Left ventricle myocardium inferior (tissue), 1 donor: ENCODE data around the gene HYOU1. TPM values are rescaled to one million over a fixed set of nuclear protein-coding genes. Genes with fewer than 3 reads are reported as not detected.
A peak's percentile ranks its signal among the peaks of the same experiment; 100 is the strongest.

Source experiments
- DNase-seq: peaks from one replicate; pipeline ENCODE4 v3.0.0-alpha.2; 2020
- H3K27ac ChIP-seq: fragments of 200-600 bp; replicated peaks from 2 replicates; pipeline ENCODE4 v1.8.0; 2021
- H3K27me3 ChIP-seq: fragments of 200-600 bp; 2 replicates; pipeline ENCODE4 v1.8.0; 2021; ENCODE audit warnings: low read depth
- H3K36me3 ChIP-seq: fragments of 200-600 bp; 2 replicates; pipeline ENCODE4 v1.8.0; 2021
- H3K4me1 ChIP-seq: fragments of 200-600 bp; 2 replicates; pipeline ENCODE4 v1.8.0; 2021
- H3K4me3 ChIP-seq: fragments of 200-600 bp; 2 replicates; pipeline ENCODE4 v1.8.0; 2021; ENCODE audit warnings: mild to moderate bottlenecking, moderate library complexity
- H3K9me3 ChIP-seq: fragments of 200-600 bp; replicated peaks from 2 replicates; pipeline ENCODE4 v1.8.0; 2021
- intact Hi-C: fragments of 100-400 bp; cut with micrococcal nuclease; formaldehyde crosslinking; loops from one replicate; pipeline ENCODE4 v1.11.0; 2022
- total RNA-seq: library from RNA; stranded (reverse); fragmentation: NEBNext Ultra II Directional; extraction: Animal tissue kit (Norgen Biotek cat#: 25700); gene quantifications from one replicate; pipeline ENCODE4 v1.2.1, GENCODE V29; 2021
- TF ChIP-seq, protein P1 (sequence below): fragments of 200-600 bp; IDR thresholded peaks from 2 replicates; pipeline ENCODE4 v1.8.0; 2021; ENCODE audit warnings: antibody characterized with exemption, mild to moderate bottlenecking, borderline replicate concordance
- donor health status: DM: no; HTN: yes; CAD: no; lungs with severe emphysema.

HYOU1 gene
- total RNA-seq, 1 donor from 2014 or later = 71.8 TPM

DNA sequence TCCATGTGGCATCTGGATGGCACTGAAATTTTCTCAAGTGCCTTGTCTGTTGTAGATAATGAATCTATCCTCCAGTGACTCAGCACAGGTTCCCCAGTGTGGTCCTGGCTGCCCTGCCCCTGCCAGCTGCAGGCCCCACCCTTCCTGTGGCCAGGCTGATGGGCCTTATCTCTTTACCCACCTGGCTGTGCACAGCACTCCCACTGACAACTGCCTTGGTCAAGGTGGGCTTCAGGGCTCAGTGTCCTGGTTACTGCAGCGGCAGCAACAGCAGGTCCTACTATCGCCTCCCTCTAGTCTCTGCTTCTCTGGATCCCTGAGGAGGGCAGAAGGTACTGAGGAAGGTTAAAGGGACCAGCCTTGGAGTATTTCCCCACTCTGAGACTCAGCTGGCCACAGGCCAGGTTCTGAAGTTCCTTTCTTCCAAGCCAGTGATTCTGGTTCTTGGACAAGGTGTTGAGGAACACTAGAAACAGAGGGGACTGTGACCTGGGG lies 30.8 kb upstream of the HYOU1 start:
- intact Hi-C loops = no loop called here
- Histone ChIP-seq H3K9me3 (no peaks in the 10 kb centered on the region), H3K4me3 (no peak overlapping the region), H3K27ac (no peak overlapping the region), H3K36me3 (peaks cover 17% of the 10 kb centered on the region), H3K4me1 (peaks cover 25% of the 10 kb centered on the region), H3K27me3 (no peaks in the 10 kb centered on the region)
- TF ChIP-seq, protein P1, sequence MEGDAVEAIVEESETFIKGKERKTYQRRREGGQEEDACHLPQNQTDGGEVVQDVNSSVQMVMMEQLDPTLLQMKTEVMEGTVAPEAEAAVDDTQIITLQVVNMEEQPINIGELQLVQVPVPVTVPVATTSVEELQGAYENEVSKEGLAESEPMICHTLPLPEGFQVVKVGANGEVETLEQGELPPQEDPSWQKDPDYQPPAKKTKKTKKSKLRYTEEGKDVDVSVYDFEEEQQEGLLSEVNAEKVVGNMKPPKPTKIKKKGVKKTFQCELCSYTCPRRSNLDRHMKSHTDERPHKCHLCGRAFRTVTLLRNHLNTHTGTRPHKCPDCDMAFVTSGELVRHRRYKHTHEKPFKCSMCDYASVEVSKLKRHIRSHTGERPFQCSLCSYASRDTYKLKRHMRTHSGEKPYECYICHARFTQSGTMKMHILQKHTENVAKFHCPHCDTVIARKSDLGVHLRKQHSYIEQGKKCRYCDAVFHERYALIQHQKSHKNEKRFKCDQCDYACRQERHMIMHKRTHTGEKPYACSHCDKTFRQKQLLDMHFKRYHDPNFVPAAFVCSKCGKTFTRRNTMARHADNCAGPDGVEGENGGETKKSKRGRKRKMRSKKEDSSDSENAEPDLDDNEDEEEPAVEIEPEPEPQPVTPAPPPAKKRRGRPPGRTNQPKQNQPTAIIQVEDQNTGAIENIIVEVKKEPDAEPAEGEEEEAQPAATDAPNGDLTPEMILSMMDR = no peak
- DNase-seq = no peak

DNA sequence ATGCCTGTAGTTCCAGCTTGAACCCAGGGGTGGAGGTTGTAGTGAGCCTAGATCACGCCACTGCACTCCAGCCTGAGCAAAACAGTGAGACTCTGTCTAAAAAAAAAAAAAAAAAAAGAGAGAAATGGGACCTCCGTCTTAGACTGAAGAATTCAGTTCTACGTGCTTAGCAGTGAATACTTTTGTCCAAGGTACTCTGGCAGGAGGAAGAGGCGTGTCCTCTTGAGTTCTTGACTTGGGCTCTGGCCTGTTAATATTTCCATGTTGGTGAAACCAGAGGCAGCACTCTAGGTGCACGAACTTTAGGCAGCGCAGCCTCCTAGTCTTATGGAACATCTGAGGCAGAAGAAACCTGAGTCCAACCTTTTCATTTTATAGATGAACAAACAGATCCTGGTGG lies 30.1 kb upstream of the HYOU1 start:
- Histone ChIP-seq H3K36me3 (peaks cover 17% of the 10 kb centered on the region), H3K27ac (no peak overlapping the region), H3K4me3 (no peak overlapping the region), H3K27me3 (no peaks in the 10 kb centered on the region), H3K4me1 (peaks cover 20% of the 10 kb centered on the region), H3K9me3 (no peaks in the 10 kb centered on the region)
- DNase-seq = no peak
- TF ChIP-seq, protein P1 = no peak
- intact Hi-C loops = no loop called here

DNA sequence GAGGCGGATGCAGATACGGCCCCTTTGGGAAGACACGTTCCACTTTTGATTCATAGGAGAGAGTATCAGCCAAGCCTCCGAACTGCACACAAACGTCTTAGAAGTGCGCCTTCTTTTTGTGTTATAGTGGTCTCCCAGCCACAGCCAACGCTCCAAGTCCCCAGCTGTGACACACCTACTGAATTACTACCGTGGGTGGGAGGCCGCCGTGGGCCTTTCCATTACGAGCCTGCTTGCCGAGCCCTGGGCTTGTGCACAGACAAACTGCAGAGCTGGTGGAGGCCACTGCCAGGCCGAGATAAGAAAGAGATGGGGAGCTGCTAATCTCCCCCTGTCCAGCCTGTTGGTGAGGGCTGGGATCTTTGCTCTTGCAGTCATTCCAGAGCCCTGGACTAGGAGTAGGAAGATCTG lies 28.4 kb upstream of the HYOU1 start:
- Histone ChIP-seq H3K27ac (peak overlapping the region; percentile 94), H3K4me3 (peak overlapping the region; percentile 70), H3K27me3 (no peaks in the 10 kb centered on the region), H3K4me1 (peaks cover 20% of the 10 kb centered on the region), H3K36me3 (peaks cover 27% of the 10 kb centered on the region), H3K9me3 (no peaks in the 10 kb centered on the region)
- DNase-seq = no peak
- intact Hi-C loops = no loop called here
- TF ChIP-seq, protein P1 = no peak

DNA sequence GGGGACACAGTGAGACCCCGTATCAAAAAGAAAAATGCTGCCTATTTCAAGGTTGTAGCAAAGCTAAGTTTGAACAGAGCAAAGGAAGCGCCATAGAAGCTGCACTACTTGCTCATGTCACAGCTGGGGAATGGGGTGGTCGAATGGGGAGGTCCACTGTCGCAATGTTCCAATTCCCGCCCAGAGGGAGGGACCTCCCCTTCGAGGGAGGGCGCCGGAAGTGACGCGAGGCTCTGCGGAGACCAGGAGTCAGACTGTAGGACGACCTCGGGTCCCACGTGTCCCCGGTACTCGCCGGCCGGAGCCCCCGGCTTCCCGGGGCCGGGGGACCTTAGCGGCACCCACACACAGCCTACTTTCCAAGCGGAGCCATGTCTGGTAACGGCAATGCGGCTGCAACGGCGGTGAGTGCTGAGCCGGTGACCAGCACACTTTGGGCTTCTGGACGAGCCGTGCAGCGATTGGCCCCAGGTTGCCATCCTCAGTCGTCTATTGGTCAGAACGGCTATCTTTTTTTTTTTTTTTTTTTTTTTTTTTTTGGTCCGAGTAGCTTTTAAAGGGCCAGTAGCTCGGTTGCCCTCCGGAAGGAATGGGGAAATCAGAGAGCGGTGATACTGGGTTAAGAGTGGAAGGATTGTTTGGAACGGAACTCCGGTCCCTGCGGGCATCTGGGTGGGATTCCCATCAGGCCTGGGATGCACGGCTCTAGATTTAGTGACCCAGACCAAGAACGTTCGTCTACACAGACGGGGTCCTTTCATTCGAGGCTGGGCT lies 27.8 kb upstream of the HYOU1 start, which contains the start of gene HMBS:
Gene HMBS, plus strand, starts transcription at position 219 of the 774 bp plus-strand sequence. Its CDS starts 153 bp downstream, at position 372.
- DNase-seq = peak; percentile 92
- TF ChIP-seq, protein P1 = no peak
- intact Hi-C loops = no loop called here
- Histone ChIP-seq H3K4me3 (peak within 1 kb of the TSS; percentile 70), H3K9me3 (no peaks in the 10 kb centered on the region), H3K4me1 (peaks cover 20% of the 10 kb centered on the region), H3K27ac (peak within 1 kb of the TSS; percentile 94), H3K36me3 (peaks cover 29% of the 10 kb centered on the region), H3K27me3 (no peaks in the 10 kb centered on the region)

- DNase-seq = no peak
- peaks cover 60% of the 10 kb centered on the region for H3K36me3 ChIP-seq
Observed at GRCh38 chr11:119081682-119082260, 24.8 kb upstream of the HYOU1 start.

More at GRCh38 chr11:119081682-119082260, 24.8 kb upstream of the HYOU1 start:
- Histone ChIP-seq H3K4me1 (peaks cover 16% of the 10 kb centered on the region), H3K4me3 (no peak overlapping the region), H3K27me3 (no peaks in the 10 kb centered on the region), H3K27ac (no peak overlapping the region), H3K9me3 (no peaks in the 10 kb centered on the region)
- TF ChIP-seq, protein P1 = no peak
- intact Hi-C loops = no loop called here
